ENCODE measurements around the gene IL12A.

Gene IL12A

GRCh38 chr3:160027541-160028195, 39.0 kb downstream of the IL12A start:
- peak; percentile 66 for DNase-seq (ENCODE audit: low read depth, low spot score)

DNA sequence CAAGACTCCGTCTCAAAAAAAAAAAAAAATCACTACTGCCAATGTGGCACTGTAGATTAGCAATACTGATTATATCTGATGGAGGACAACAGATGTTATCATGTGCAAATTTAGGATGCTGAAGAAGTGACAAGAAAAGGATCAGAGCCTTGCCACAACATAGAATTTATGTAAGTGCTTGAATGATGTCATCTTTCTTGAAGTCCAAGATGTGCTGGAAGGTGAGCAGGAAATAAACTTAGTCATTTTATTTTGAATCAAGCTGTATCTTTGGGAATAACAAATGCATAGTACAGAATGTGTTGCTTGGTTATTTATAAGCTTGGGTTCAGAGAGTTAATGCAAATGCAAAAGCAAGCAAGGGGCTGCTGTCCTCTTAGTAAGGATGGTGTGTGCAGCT, 47.1 kb downstream of the IL12A start:
- DNase-seq (ENCODE audit: low read depth, low spot score), result no peak

DNA sequence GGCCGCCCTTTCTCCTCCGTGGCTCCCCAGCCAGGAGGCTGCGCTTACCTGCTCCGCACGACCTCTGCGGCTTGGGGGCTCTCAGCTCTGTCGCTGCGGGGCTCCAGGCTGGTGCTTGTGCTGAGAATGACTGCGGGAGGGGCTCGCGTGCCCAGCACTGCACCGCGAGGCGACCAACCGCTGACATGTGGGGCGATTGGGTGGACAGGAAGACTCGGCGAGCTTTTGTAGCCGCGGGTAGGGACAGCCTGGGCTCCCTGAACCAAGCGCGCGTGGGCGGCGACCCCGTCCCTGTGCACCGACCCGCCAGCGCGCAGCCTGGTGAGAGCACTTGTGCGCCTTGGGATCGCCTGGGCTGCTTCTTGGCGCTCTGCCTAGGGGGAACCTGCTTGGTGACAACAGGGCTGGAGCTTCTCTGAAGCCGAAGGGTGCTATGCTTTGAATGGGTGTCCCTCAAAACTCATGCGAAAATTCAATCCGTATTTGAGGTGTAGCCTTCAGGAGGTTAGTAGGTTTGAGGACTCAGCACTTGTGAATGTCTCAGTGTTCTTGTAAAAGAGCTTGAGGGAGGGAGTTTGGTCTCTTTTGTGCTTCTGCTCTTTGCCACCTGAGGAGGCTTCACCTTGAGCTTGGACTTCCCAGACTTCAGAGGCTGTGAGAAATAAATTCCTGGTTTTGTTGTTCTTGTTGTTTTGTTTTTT, 50.4 kb downstream of the IL12A start:
- peak; percentile 51 for DNase-seq (ENCODE audit: low read depth, low spot score)

DNA sequence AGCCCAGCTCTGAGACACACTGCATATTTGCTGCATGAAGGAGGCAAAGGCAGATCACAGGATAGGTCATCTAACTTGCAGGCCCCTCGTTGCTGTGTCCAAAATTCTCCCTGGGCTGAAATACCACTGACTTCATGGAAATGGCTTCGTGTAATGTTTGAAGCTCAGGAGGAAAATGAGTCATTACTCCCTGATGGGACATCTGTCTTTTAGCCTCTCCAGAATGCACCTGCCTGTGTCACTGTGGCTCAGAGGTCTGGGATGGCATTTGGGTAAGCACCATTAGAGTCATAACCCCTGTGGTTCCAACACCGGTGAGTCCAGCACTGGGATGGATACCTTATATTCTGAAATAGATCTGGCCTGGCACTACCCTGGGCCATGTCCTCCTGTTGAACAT, 51.5 kb downstream of the IL12A start:
- DNase-seq (ENCODE audit: low read depth, low spot score), result no peak

- no peak for DNase-seq (ENCODE audit: low read depth, low spot score)
These were observed 52.8 kb downstream of the IL12A start for GRCh38 chr3:160041465-160041864.

GRCh38 chr3:160044121-160044520, 55.5 kb downstream of the IL12A start:
- DNase-seq (ENCODE audit: low read depth, low spot score), result no peak

All from astrocyte of the hippocampus (primary cell).